ENCODE data around the gene TMEM165. TPM values are rescaled to one million over a fixed set of nuclear protein-coding genes. Genes with fewer than 3 reads are reported as not detected.

The TMEM165 gene
- total RNA-seq, 1 experiment from 2014 or later, result 117 TPM

DNA sequence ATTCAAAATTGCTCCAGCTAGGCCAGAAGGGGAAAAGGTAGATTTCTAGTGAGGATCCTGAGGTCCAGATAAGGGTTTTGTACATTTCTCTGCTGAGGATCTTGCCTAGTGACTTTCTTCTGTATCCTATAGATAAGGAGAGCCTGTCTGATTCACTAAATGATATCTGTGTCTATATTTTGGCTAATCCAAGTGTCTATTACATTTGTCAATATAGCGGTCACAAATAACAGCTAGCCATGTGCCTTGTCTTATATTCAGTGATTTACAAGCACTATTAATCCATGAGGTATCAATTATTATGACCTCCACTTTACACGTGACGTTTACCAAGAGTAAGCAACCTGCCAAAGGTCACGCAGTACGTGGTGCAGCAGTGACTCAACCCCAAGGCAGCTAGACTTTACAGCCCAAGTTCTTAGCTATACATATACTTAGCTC, 41.6 kb downstream of the TMEM165 start:
- DNase-seq (ENCODE audit: low read depth, low spot score), result no peak
- in situ Hi-C loops (cut with HindIII; ENCODE audit: low pct_unique_long_range_greater_than_20kb, low sequenced_read_pairs), result no loop called here

DNA sequence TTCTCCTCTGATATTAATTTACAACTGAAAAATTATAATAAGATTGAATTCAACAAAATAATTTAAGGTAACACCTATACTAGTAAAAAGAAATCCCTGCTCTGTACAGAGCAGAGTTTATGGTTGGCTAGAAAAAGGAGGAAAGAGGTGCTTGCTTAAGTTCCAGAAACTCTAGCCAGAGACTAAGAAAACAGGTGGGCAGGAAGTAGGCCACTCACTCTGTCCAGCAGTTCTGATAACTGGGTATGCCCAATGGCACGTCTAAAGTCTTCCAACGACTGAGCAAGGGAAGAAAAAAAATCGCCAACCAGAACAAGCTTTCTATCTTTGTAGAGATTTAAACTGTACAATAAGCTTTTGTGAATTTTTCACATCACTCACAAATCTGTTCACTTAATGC, 42.1 kb downstream of the TMEM165 start:
- no peak for DNase-seq (ENCODE audit: low read depth, low spot score)
- in situ Hi-C loops (cut with HindIII; ENCODE audit: low pct_unique_long_range_greater_than_20kb, low sequenced_read_pairs), result no loop called here

- in situ Hi-C loops (cut with HindIII; ENCODE audit: low pct_unique_long_range_greater_than_20kb, low sequenced_read_pairs), result no loop called here
These were observed 42.6 kb downstream of the TMEM165 start for GRCh38 chr4:55438314-55438713.

GRCh38 chr4:55439023-55439422, 43.3 kb downstream of the TMEM165 start:
- no peak for DNase-seq (ENCODE audit: low read depth, low spot score)
- in situ Hi-C loops (cut with HindIII; ENCODE audit: low pct_unique_long_range_greater_than_20kb, low sequenced_read_pairs), result no loop called here

More at GRCh38 chr4:55438314-55438713, 42.6 kb downstream of the TMEM165 start:
- DNase-seq (ENCODE audit: low read depth, low spot score), result no peak

- no peak for DNase-seq (ENCODE audit: low read depth, low spot score)
- in situ Hi-C loops (cut with HindIII; ENCODE audit: low pct_unique_long_range_greater_than_20kb, low sequenced_read_pairs), result no loop called here
These were observed 45.0 kb downstream of the TMEM165 start for GRCh38 chr4:55440786-55441185.

DNA sequence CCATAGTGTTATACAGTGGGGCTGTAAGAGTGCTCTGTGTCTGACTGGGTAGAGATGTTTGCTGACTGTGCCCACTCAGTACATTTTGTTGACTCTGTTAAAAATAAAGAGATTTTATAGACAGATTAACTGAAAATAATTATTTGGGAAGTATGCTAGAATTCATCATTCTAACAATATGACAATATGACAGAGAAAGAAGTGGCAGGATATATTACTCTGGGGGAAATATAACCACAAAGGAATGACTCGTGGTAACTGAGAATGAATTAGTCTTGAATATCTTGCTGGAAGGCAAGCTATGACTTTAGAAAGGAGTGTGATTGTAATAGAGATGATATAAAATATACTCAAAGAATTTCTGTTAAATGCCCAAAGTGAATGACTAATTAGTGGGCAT, 46.8 kb downstream of the TMEM165 start:
- in situ Hi-C loops (cut with HindIII; ENCODE audit: low pct_unique_long_range_greater_than_20kb, low sequenced_read_pairs), result no loop called here
- DNase-seq (ENCODE audit: low read depth, low spot score), result no peak

GRCh38 chr4:55444827-55445226, 49.1 kb downstream of the TMEM165 start:
- in situ Hi-C loops (cut with HindIII; ENCODE audit: low pct_unique_long_range_greater_than_20kb, low sequenced_read_pairs), result no loop called here
- DNase-seq (ENCODE audit: low read depth, low spot score), result peak; percentile 40

DNA sequence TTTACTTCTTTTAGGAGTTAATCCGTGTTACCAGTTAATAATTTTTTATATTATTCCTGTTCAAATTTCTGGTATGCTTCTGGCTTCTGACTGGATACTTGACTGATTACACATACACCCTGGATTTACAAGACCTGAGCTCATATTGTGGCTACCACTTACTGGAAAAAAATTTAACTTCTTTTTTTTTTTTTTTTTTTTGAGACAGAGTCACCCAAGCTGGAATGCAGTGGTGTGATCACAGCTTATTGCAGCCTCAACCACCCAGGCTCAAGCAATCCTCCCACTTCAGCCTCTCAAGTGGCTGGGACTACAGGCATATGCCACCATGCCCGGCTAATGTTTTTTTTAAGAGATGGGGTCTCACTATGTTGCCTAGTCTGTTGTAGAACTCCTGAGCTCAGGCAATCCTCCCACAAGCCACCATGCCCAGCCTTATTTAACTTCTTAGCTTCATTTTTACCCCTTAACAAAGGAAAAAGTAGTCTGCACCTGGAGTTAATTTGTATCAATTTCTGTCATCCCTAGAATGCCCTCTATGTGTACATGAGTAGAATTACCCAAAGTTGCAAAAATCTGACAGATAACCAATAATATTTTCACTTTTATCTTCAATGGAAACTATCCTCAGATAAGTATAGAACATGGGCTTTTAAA, 50.3 kb downstream of the TMEM165 start:
- no peak for DNase-seq (ENCODE audit: low read depth, low spot score)
- in situ Hi-C loops (cut with HindIII; ENCODE audit: low pct_unique_long_range_greater_than_20kb, low sequenced_read_pairs), result no loop called here

- in situ Hi-C loops (cut with HindIII; ENCODE audit: low pct_unique_long_range_greater_than_20kb, low sequenced_read_pairs), result no loop called here
- DNase-seq (ENCODE audit: low read depth, low spot score), result no peak
These were observed 50.8 kb downstream of the TMEM165 start for GRCh38 chr4:55446578-55446922.

DNA sequence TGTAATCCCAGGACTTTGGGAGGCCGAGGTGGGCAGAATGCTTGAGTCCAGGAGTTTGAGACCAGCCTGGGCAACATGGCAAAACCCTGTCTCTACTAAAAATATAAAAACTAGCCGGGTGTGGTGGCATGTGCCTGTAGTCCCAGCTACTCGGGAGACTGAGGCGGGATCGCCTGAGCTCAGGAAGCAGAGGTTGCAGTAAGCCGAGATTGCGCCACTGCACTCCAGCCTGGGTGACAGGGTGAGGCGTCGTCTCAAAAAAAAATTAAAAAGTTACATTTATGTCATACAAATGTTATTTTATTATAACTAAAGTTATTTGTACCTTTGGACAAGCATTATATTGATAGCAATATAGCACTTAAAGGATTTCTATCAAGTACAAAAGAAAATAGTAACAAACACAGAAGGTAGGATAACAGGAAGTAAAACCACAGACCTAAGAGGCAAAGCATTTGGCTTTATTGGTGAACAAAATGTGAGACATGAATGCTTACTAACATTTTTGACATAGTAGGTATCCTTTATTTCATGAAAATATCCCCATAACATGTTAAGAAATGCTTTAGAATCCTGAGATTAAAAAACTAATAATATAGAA, 51.5 kb downstream of the TMEM165 start:
- DNase-seq (ENCODE audit: low read depth, low spot score), result no peak
- in situ Hi-C loops (cut with HindIII; ENCODE audit: low pct_unique_long_range_greater_than_20kb, low sequenced_read_pairs), result no loop called here

DNA sequence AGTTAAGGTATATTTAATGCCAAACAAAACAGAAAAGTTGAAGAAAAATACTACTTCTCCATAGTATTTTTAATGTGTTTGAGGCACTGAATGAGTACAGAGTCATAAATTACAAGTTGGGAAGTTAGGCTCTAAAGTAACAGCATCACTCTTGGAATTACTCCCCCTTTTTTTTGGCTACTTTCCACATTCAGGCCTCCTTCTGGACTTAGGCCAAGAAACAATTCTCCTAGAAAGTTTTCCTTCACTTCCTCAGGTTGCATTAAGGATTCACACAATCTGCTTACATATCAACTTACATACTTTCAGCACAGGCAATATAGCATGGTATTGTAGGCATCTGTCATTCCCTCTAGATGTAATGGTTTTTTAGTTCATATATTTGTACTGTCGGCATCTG, 52.1 kb downstream of the TMEM165 start:
- DNase-seq (ENCODE audit: low read depth, low spot score), result no peak
- in situ Hi-C loops (cut with HindIII; ENCODE audit: low pct_unique_long_range_greater_than_20kb, low sequenced_read_pairs), result no loop called here

DNA sequence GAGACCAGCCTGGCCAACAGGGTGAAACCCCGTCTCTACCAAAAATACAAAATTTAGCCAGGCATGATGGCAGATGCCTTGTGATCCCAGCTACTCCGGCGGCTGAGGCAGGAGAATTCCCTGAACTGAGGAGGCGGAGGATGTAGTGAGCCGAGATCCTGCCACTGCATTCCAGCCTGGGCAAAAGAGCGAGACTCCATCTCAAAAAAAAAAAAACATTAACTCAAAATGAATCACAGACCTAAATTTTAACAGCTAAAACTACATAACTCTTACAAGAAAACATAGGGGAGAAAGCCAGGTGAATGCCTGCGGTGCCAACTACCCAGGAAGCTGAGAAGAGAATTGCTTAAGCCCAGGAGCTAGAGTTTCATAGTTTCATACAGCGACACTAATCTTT, 54.8 kb downstream of the TMEM165 start:
- in situ Hi-C loops (cut with HindIII; ENCODE audit: low pct_unique_long_range_greater_than_20kb, low sequenced_read_pairs), result no loop called here
- DNase-seq (ENCODE audit: low read depth, low spot score), result no peak

DNA sequence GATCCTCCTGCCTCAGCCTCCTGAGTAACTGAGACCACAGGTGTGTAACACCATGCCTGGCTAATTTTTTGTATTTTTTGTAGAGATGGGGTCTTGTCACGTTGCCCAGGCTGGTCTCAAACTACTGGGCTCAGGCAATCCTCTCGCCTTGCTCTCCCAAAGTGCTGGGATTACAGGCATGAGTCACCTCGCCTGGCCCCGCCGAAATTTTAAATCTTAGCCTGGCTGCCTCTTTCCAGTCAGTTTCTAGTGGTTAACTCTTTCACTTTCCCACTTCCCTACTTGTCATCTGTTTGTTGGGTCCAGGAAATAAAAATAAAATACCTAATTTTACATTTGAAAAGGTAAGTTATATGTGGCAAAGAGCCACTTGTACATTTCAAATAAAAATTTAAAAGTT, 62.4 kb downstream of the TMEM165 start:
- no peak for DNase-seq (ENCODE audit: low read depth, low spot score)
- in situ Hi-C loops (cut with HindIII; ENCODE audit: low pct_unique_long_range_greater_than_20kb, low sequenced_read_pairs), result no loop called here

- DNase-seq (ENCODE audit: low read depth, low spot score), result no peak
- in situ Hi-C loops (cut with HindIII; ENCODE audit: low pct_unique_long_range_greater_than_20kb, low sequenced_read_pairs), result no loop called here
These were observed 62.9 kb downstream of the TMEM165 start for GRCh38 chr4:55458611-55459010.

GRCh38 chr4:55466001-55466400, 70.2 kb downstream of the TMEM165 start:
- in situ Hi-C loops (cut with HindIII; ENCODE audit: low pct_unique_long_range_greater_than_20kb, low sequenced_read_pairs), result no loop called here
- no peak for DNase-seq (ENCODE audit: low read depth, low spot score)

GRCh38 chr4:55468724-55469123, 73.0 kb downstream of the TMEM165 start:
- no peak for DNase-seq (ENCODE audit: low read depth, low spot score)
- in situ Hi-C loops (cut with HindIII; ENCODE audit: low pct_unique_long_range_greater_than_20kb, low sequenced_read_pairs), result no loop called here

GRCh38 chr4:55469979-55470378, 74.2 kb downstream of the TMEM165 start:
- DNase-seq (ENCODE audit: low read depth, low spot score), result no peak

More at GRCh38 chr4:55469979-55470378, 74.2 kb downstream of the TMEM165 start:
- in situ Hi-C loops (cut with HindIII; ENCODE audit: low pct_unique_long_range_greater_than_20kb, low sequenced_read_pairs), result no loop called here
